HG02885 (cell line): ENCODE measurements around the gene P3H2.
"Not testable (repeated sequence)": the region's sequence is repeated elsewhere in the genome, so short reads cannot be mapped to it uniquely, and the experiment has no call there.

Experiments
- ATAC-seq: cut with Tn5 transposase; IDR thresholded peaks from one replicate; pipeline ENCODE4 v1.9.1; 2021; ENCODE audit warnings: mild to moderate bottlenecking; ENCODE audit not compliant: unreplicated experiment, poor library complexity

Gene P3H2

GRCh38 chr3:190120269-190121060, at the start of gene P3H2:
P3H2 (minus strand) TSS chr3:190120897; CDS start chr3:190120731, 166 bp downstream.
- peak; percentile 80 for ATAC-seq

- peak; percentile 62 for ATAC-seq
These were observed 49.2 kb upstream of the P3H2 start for GRCh38 chr3:190169877-190170276.

DNA sequence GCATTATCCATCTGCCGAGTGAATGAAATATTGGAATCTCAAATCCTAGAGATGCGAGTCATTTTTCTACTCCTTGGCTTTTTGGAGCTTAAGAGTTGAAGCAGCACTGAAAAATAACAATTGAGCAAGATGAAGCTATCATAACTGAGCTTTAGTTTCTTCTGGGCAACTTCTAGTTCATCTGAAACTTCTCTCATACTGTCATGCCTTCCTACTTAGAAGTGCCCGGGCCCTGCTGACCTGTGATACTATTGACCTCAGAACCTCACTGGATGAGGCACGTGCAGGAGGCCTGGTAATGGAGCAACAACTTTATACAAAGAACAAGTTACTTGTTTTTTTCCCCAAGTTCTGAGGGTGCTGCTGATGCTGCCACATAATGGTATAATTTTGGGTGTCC, 48.5 kb upstream of the P3H2 start:
- no peak for ATAC-seq

- no peak for ATAC-seq
These were observed 47.4 kb upstream of the P3H2 start for GRCh38 chr3:190167936-190168680.

- peak; percentile 63 for ATAC-seq
These were observed 46.3 kb upstream of the P3H2 start for GRCh38 chr3:190166948-190167347.

DNA sequence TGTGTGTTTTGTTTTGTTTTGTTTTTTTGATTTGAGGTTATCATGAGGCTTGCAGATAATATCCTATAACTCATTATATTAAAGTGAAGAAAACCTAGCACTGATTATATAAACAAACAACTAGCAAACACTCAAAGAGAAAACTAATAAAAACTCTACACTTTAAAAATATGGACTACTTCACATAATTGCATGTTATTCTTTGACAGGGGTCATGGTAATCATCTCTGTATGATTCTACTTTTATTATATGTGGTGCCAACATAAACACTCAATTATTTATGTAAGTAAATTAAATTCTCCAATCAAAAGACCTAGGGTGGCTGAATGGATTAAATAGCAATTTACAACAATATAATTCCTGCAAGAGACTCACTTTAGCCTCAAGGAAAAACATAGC, 44.6 kb upstream of the P3H2 start:
- ATAC-seq: no peak

- ATAC-seq: not testable (repeated sequence)
These were observed 41.3 kb upstream of the P3H2 start for GRCh38 chr3:190162013-190162412.

DNA sequence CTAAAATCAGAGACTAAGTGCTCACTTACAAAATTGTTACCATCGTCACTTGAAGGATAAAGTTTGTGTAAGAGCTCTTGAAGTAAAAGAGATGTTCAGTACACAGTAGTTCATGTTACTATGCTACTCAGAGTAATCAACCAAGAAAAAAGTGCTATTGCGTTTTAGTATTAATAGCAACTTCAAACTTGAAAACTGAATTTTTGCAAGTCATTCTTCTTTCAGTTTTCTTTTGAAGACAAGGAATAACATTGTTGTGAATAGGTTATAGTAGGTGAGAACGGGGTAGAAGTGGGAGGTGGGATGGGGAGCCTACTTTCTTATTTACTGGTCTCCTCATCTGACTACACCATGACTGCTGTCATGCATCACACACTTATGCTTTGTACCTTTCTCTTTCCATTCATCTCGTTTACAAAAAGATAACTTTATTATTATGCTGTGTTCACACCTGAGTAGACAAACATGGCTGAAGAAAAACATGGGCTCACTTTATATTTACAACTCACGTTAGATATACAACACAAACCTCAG, 39.3 kb upstream of the P3H2 start:
- no peak for ATAC-seq

- no peak for ATAC-seq
These were observed 37.6 kb upstream of the P3H2 start for GRCh38 chr3:190158261-190158660.

- ATAC-seq: no peak
These were observed 35.1 kb upstream of the P3H2 start for GRCh38 chr3:190155752-190156151.

- no peak for ATAC-seq
These were observed 30.0 kb upstream of the P3H2 start for GRCh38 chr3:190150681-190151080.

- ATAC-seq: not testable (repeated sequence)
These were observed 29.3 kb upstream of the P3H2 start for GRCh38 chr3:190149830-190150619.

DNA sequence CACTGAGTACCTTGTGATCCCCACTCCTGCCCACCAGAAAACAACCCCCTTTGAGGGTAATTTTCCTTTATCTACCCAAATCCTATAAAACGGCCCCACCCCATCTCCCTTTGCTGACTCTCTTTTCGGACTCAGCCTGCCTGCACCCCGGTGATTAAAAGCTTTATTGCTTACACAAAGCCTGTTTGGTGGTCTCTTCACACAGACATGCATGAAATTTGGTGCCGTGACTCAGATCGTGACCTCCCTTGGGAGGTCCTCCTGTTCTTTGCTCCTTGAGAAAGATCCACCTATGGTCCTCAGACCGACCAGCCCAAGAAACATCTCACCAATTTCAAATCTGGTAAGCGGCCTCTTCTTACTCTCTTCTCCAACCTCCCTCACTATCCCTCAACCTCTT, 24.1 kb upstream of the P3H2 start:
- ATAC-seq: not testable (repeated sequence)

- ATAC-seq: no peak
These were observed 21.3 kb upstream of the P3H2 start for GRCh38 chr3:190142041-190142440.

- ATAC-seq: no peak
These were observed 18.7 kb upstream of the P3H2 start for GRCh38 chr3:190139365-190139764.

DNA sequence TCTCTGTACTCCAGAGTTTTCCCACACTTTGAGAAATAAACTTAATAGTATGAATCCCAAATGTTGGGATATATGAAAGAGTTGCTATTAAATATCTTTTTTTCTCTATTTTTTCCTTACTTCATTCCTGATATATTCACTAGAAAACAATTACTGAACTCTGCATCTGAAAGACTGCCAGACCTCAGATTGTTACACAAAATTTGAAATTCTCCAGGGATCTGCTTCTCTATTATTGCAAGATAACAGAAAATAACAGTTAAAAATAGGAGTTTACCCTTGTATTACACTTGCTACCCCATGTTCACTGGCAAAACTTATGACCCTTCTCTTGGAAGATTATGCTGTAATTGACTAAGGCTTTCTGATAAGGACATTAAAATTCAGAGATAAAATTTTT, 11.7 kb upstream of the P3H2 start:
- ATAC-seq: no peak

GRCh38 chr3:190131329-190131728, 10.6 kb upstream of the P3H2 start:
- no peak for ATAC-seq

- no peak for ATAC-seq
These were observed 10.0 kb upstream of the P3H2 start for GRCh38 chr3:190130696-190131095.

DNA sequence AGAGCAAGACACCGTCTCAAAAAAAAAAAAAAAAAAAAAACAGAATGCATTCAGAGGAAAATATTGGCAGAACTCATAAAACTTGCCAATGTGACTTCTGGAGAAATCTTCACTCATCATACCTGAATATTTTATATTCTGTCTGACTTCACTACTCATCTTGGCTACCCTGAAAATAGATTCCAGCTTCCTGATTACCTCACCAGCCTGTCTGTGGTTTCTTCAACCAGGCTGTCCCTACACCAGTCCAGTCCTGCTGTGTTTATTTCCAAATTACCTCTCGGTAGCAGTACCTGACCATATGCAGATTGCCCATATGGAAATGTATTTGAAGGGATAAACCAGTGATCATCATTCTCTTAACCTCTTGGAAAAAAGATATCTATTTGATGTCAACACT, 9.3 kb upstream of the P3H2 start:
- ATAC-seq: no peak

DNA sequence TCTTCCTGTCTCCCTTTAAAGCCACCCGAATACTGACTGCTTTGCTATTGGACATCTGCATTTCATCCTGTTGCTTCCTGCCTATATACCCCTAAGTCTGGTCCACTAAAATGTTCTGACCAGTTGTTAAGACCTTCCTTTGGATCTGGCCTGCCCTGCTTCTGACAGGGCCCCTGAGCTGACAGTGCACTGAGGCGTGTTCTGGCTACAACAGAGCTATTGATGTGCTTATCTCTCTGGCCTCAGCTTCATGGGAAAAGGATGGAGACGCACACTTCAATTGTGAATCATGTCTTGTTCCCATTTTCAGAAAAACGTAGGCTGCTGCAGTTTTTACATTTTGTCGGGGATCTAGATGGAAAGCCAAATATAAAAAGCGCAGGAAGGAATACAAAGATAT, 7.1 kb upstream of the P3H2 start:
- no peak for ATAC-seq

DNA sequence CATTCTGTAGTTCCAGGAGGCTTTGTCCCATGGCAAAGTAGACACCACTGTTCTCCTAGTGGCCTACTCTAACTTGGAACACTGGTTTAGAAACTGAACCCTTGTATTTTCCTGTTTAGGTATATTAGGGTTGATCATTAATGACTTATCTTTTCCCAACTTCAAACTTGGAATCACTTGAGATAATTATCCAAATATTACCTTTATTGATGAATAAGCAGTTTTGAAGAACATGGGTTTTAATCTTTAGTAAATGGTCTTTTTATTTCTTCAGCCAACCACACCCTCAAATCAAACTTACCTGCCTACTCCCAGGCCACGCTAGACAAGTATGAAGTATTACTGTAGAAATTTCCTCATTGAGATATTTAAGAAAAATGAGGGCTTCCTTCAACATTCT, 6.5 kb upstream of the P3H2 start:
- no peak for ATAC-seq
